WTC11 (cell line): Measurements from ENCODE around the gene TBL1XR1. TPM values are rescaled to one million over a fixed set of nuclear protein-coding genes. Genes with fewer than 3 reads are reported as not detected.

Experiments
- ATAC-seq: fragments of 200-7000 bp; cut with Tn5 transposase; 2 replicates; pipeline ENCODE4 v1.10.0; 2021; ENCODE audit warnings: mild to moderate bottlenecking, moderate library complexity
- CTCF ChIA-PET: fragments of 300-600 bp; sonication (Branson Sonifier 250); formaldehyde crosslinking; loops from one replicate; lab custom pipeline; 2021; ENCODE audit warnings: antibody characterized with exemption; lab: Charles Lee
- POLR2A ChIA-PET: fragments of 350-600 bp; sonication (Branson Sonifier 250); formaldehyde crosslinking; loops from one replicate; lab custom pipeline; 2021; ENCODE audit warnings: antibody characterized with exemption; lab: Charles Lee
- DNase-seq: peaks from one replicate; pipeline ENCODE4 v3.0.0; 2021; ENCODE audit warnings: low spot score
- H3K27ac Mint-ChIP-seq: 2 replicates; pipeline ENCODE4 v1.8.0; 2021; ENCODE audit warnings: mixed read lengths
- H3K27me3 Mint-ChIP-seq: 2 replicates; pipeline ENCODE4 v1.8.0; 2021; ENCODE audit warnings: low read depth, mild to moderate bottlenecking, moderate library complexity, mixed read lengths
- H3K36me3 Mint-ChIP-seq: 2 replicates; pipeline ENCODE4 v1.8.0; 2021; ENCODE audit warnings: mixed read lengths
- H3K4me1 Mint-ChIP-seq: 2 replicates; pipeline ENCODE4 v1.8.0; 2022; ENCODE audit warnings: mixed read lengths
- H3K4me3 Mint-ChIP-seq: 2 replicates; pipeline ENCODE4 v1.8.0; 2021; ENCODE audit warnings: mild to moderate bottlenecking, moderate library complexity, mixed read lengths
- H3K9me3 Mint-ChIP-seq: 2 replicates; pipeline ENCODE4 v1.8.0; 2021; ENCODE audit warnings: mixed read lengths
- ARID4B ChIP-seq: sonication (generic); formaldehyde crosslinking; IDR thresholded peaks from 2 replicates; pipeline ENCODE4 v1.8.0; 2023; ENCODE audit warnings: missing genetic modification reagents, mild to moderate bottlenecking, borderline replicate concordance
- ATF2 ChIP-seq: sonication (generic); formaldehyde crosslinking; IDR thresholded peaks from 2 replicates; pipeline ENCODE4 v1.8.1; 2022; ENCODE audit warnings: low read depth, missing genetic modification reagents, borderline replicate concordance
- ETV6 ChIP-seq: sonication (generic); formaldehyde crosslinking; IDR thresholded peaks from 2 replicates; pipeline ENCODE4 v1.8.1; 2022; ENCODE audit warnings: mild to moderate bottlenecking, missing genetic modification reagents
- FOXJ3 ChIP-seq: sonication (generic); formaldehyde crosslinking; IDR thresholded peaks from 2 replicates; pipeline ENCODE4 v1.9.0; 2021; ENCODE audit warnings: missing genetic modification reagents, mild to moderate bottlenecking, borderline replicate concordance
- FOXP1 ChIP-seq: sonication (generic); formaldehyde crosslinking; IDR thresholded peaks from 2 replicates; pipeline ENCODE4 v1.8.0; 2022; ENCODE audit warnings: missing genetic modification reagents, mild to moderate bottlenecking, moderate library complexity, borderline replicate concordance
- GABPB1 ChIP-seq: sonication (generic); formaldehyde crosslinking; IDR thresholded peaks from 2 replicates; pipeline ENCODE4 v1.8.1; 2023; ENCODE audit warnings: mild to moderate bottlenecking, missing genetic modification reagents
- GTF2I ChIP-seq: fragments of 250-450 bp; sonication (Bioruptor Pico); conservative IDR thresholded peaks from 2 replicates; pipeline ENCODE4 v1.4.0; 2021; ENCODE audit warnings: mild to moderate bottlenecking
- NFE2L1 ChIP-seq: sonication (generic); formaldehyde crosslinking; IDR thresholded peaks from 2 replicates; pipeline ENCODE4 v1.8.1; 2023; ENCODE audit warnings: missing genetic modification reagents
- NFYB ChIP-seq: sonication (generic); formaldehyde crosslinking; conservative IDR thresholded peaks from 2 replicates; pipeline ENCODE4 v1.8.0; 2022; ENCODE audit warnings: low read depth, missing genetic modification reagents
- RORB ChIP-seq: fragments of 250-450 bp; sonication (Bioruptor Pico); IDR thresholded peaks from 2 replicates; pipeline ENCODE4 v1.9.0; 2021; ENCODE audit warnings: mild to moderate bottlenecking
- SMAD3 ChIP-seq: sonication (generic); formaldehyde crosslinking; IDR thresholded peaks from 2 replicates; pipeline ENCODE4 v1.8.0; 2022; ENCODE audit warnings: missing genetic modification reagents, mild to moderate bottlenecking, borderline replicate concordance
- SMAD4 ChIP-seq: sonication (generic); formaldehyde crosslinking; IDR thresholded peaks from 2 replicates; pipeline ENCODE4 v1.8.0; 2022; ENCODE audit warnings: mild to moderate bottlenecking, missing genetic modification reagents
- TEAD4 ChIP-seq: sonication (generic); formaldehyde crosslinking; IDR thresholded peaks from 2 replicates; pipeline ENCODE4 v1.8.0; 2022; ENCODE audit warnings: mild to moderate bottlenecking, missing genetic modification reagents
- ZBTB43 ChIP-seq: sonication (generic); formaldehyde crosslinking; IDR thresholded peaks from 2 replicates; pipeline ENCODE4 v1.8.1; 2023; ENCODE audit warnings: mild to moderate bottlenecking, missing genetic modification reagents
- ZNF138 ChIP-seq: sonication (generic); formaldehyde crosslinking; conservative IDR thresholded peaks from 2 replicates; pipeline ENCODE4 v1.8.1; 2022; ENCODE audit warnings: mild to moderate bottlenecking, moderate library complexity, missing genetic modification reagents
- ZNF232 ChIP-seq: sonication (generic); formaldehyde crosslinking; IDR thresholded peaks from 2 replicates; pipeline ENCODE4 v1.8.0; 2022; ENCODE audit warnings: mild to moderate bottlenecking, missing genetic modification reagents
- ZNF671 ChIP-seq: fragments of 250-450 bp; sonication (Bioruptor Pico); IDR thresholded peaks from 2 replicates; pipeline ENCODE4 v1.8.0; 2021; ENCODE audit warnings: mild to moderate bottlenecking
- total RNA-seq: library from RNA; stranded (reverse); gene quantifications from 3 replicates; pipeline ENCODE4 v1.2.3, GENCODE V29; 2021

The TBL1XR1 gene
- total RNA-seq, 1 experiment from 2014 or later: 148 TPM

- Mint-ChIP-seq H3K4me1 (peaks cover 18% of the 10 kb centered on the region), H3K4me3 (no peak overlapping the region), H3K36me3 (no peaks in the 10 kb centered on the region), H3K27ac (no peak overlapping the region), H3K9me3 (no peaks in the 10 kb centered on the region), H3K27me3 (no peaks in the 10 kb centered on the region)
- TF ChIP-seq GTF2I (CRISPR knock-in tag) (no peak), NFYB (CRISPR knock-in tag) (no peak), FOXJ3 (no peak), ZNF138 (CRISPR knock-in tag) (no peak)
- ATAC-seq: no peak
- ChIA-PET CTCF (no interaction called here), POLR2A (no interaction called here)
- DNase-seq: no peak
Measured at GRCh38 chr3:177212756-177213155, 15.5 kb upstream of the TBL1XR1 start.

- no peak overlapping the region for H3K27ac Mint-ChIP-seq
- CTCF ChIA-PET: no interaction called here
Measured at GRCh38 chr3:177212278-177212610, 15.0 kb upstream of the TBL1XR1 start.

More at GRCh38 chr3:177212278-177212610, 15.0 kb upstream of the TBL1XR1 start:
- H3K27me3 Mint-ChIP-seq: no peaks in the 10 kb centered on the region
- TF ChIP-seq NFYB (CRISPR knock-in tag): no peak
- TF ChIP-seq ARID4B (CRISPR knock-in tag): no peak
- no peak for TF ChIP-seq ZNF671 (CRISPR knock-in tag)
- no peak for TF ChIP-seq SMAD3 (CRISPR knock-in tag)
- no peak for TF ChIP-seq NFE2L1 (CRISPR knock-in tag)
- TF ChIP-seq ETV6 (CRISPR knock-in tag): no peak
- TF ChIP-seq RORB: no peak
- no peak for TF ChIP-seq ATF2 (CRISPR knock-in tag)
- TF ChIP-seq TEAD4: no peak
- no peak for TF ChIP-seq FOXP1
- no peak for TF ChIP-seq GABPB1 (CRISPR knock-in tag)
- no peak for TF ChIP-seq ZNF232
- no peak for TF ChIP-seq SMAD4 (CRISPR knock-in tag)
- TF ChIP-seq ZBTB43 (CRISPR knock-in tag): no peak
- POLR2A ChIA-PET: no interaction called here
- ATAC-seq: no peak
- no peak overlapping the region for H3K4me3 Mint-ChIP-seq
- no peaks in the 10 kb centered on the region for H3K9me3 Mint-ChIP-seq
- peaks cover 18% of the 10 kb centered on the region for H3K4me1 Mint-ChIP-seq
- DNase-seq: no peak
- H3K36me3 Mint-ChIP-seq: no peaks in the 10 kb centered on the region
